ENCODE results near the gene TNFSF9.

Gene TNFSF9

DNA sequence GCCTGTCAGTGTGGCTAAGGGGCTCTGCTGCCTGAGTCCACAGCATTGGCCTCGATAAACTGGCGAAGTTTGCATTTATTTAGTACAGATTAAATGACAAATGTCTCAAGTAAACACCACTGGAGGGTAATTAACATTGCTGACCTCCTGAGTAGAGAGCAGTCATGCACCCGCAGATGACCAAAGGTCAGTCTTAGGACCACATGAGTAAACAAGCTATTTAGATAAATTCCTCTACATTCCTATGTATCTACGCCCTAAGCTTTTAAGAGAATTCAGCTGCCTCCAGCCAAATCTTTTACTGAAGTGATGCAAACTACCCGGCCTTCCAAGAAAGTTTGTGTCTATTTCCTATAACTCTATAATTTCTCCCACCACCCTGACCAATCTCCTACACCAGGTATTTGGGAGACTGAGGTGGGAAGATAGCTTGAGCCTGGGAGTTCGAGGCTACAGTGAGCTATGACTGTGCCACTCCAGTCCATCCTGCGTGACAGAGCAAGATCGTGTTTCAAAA is 37.2 kb downstream of the TNFSF9 start:
- H3K4me3 ChIP-seq (ENCODE audit: low read depth, low read length) = no peak overlapping the region
- TF ChIP-seq, protein P1, sequence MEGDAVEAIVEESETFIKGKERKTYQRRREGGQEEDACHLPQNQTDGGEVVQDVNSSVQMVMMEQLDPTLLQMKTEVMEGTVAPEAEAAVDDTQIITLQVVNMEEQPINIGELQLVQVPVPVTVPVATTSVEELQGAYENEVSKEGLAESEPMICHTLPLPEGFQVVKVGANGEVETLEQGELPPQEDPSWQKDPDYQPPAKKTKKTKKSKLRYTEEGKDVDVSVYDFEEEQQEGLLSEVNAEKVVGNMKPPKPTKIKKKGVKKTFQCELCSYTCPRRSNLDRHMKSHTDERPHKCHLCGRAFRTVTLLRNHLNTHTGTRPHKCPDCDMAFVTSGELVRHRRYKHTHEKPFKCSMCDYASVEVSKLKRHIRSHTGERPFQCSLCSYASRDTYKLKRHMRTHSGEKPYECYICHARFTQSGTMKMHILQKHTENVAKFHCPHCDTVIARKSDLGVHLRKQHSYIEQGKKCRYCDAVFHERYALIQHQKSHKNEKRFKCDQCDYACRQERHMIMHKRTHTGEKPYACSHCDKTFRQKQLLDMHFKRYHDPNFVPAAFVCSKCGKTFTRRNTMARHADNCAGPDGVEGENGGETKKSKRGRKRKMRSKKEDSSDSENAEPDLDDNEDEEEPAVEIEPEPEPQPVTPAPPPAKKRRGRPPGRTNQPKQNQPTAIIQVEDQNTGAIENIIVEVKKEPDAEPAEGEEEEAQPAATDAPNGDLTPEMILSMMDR (IDR thresholded peaks at IDR 0.05; ENCODE audit: low read depth, low read length) = no peak
- DNase-seq = no peak
- no peaks in the 10 kb centered on the region for H3K9me3 ChIP-seq
- no peaks in the 10 kb centered on the region for H3K36me3 ChIP-seq
- no peaks in the 10 kb centered on the region for H3K4me1 ChIP-seq
- no peaks in the 10 kb centered on the region for H3K27me3 ChIP-seq

DNA sequence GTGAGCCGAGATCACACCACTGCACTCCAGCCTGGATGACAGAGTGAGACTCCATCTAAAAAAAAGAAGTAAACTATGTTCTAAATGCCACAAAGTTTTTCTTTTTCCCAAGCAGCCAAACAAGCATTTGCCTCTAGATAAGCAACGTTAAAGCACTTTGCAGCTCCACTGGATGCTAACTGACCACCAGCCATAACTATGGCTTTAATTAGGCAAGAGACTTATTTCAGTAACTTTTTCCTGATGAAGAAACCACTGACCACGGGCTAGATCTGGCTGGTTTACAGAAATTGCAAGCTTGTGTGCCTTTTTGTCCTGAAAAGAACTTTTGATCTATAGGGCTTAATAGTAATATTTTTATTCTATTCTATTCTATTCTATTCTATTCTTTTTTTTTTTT is 38.0 kb downstream of the TNFSF9 start:
- TF ChIP-seq, protein P1 (IDR thresholded peaks at IDR 0.05; ENCODE audit: low read depth, low read length) = no peak
- H3K36me3 ChIP-seq = no peaks in the 10 kb centered on the region
- H3K4me1 ChIP-seq = no peaks in the 10 kb centered on the region
- no peaks in the 10 kb centered on the region for H3K27me3 ChIP-seq
- no peak for DNase-seq
- no peak overlapping the region for H3K4me3 ChIP-seq (ENCODE audit: low read depth, low read length)
- no peaks in the 10 kb centered on the region for H3K9me3 ChIP-seq

DNA sequence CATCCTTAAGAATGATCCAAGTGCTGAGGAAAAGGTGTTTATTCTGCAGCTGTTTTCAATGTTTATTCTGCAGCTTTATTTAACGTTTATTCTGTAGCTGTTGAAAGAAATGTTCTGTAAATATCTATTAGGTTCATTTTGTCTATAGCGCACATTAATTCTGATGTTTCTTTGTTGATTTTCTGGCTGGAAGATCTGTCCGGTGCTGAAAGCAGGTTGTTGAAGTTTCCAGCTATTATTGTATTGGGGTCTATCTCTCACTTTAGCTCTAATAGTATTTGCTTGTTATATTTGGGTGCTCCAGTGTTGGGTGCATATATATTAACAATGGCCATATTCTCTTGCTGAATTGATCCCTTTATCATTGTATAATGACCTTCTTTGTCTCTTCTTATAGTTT is 39.9 kb downstream of the TNFSF9 start:
- TF ChIP-seq, protein P1 (IDR thresholded peaks at IDR 0.05; ENCODE audit: low read depth, low read length) = no peak
- Histone ChIP-seq H3K9me3 (no peaks in the 10 kb centered on the region), H3K4me1 (no peaks in the 10 kb centered on the region), H3K4me3 (ENCODE audit: low read depth, low read length) (no peak overlapping the region), H3K27me3 (no peaks in the 10 kb centered on the region), H3K36me3 (no peaks in the 10 kb centered on the region)
- DNase-seq = no peak

DNA sequence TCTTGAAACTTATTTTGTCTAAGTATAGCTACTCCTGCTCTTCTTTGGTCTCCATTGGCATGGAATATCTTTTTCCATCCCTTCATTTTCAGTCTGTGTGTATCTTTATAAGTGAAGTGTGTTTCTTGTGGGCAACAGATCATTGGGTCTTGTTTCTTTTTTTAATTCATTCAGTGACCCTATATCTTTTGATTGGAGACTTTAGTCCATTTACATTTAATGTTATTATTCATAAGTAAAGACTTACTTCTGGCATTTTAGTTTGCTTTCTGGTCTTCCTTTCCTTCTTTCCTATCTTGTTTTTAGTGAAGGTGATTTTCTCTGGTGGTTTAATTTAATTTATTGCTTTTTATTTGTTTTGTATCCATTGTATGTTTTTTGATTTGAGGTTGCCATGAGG is 40.3 kb downstream of the TNFSF9 start:
- Histone ChIP-seq H3K27me3 (no peaks in the 10 kb centered on the region), H3K4me3 (ENCODE audit: low read depth, low read length) (no peak overlapping the region), H3K9me3 (no peaks in the 10 kb centered on the region), H3K4me1 (no peaks in the 10 kb centered on the region), H3K36me3 (no peaks in the 10 kb centered on the region)
- no peak for DNase-seq
- TF ChIP-seq, protein P1 (IDR thresholded peaks at IDR 0.05; ENCODE audit: low read depth, low read length) = no peak

DNA sequence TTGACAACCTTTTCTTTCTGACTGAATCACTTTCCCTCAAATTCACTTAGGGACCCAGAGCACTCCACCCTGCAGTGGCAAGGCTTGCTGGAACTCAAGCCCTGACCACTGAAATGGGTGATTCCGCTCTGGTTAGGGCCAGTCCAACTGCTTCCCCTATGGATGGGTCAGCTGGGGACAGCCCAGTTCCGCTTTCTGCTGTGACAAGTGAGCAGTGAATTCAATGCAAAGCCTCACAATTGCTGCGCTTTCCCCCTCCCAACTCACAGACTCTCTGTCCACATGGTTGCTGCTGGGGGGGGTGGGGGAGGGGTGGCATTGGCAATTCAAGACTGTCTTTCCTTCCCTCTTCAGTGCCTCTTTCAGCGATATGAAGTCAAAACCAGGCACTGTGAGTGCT is 41.4 kb downstream of the TNFSF9 start:
- no peak for DNase-seq
- TF ChIP-seq, protein P1 (IDR thresholded peaks at IDR 0.05; ENCODE audit: low read depth, low read length) = no peak
- Histone ChIP-seq H3K4me1 (no peaks in the 10 kb centered on the region), H3K36me3 (no peaks in the 10 kb centered on the region), H3K4me3 (ENCODE audit: low read depth, low read length) (no peak overlapping the region), H3K27me3 (no peaks in the 10 kb centered on the region), H3K9me3 (no peaks in the 10 kb centered on the region)

DNA sequence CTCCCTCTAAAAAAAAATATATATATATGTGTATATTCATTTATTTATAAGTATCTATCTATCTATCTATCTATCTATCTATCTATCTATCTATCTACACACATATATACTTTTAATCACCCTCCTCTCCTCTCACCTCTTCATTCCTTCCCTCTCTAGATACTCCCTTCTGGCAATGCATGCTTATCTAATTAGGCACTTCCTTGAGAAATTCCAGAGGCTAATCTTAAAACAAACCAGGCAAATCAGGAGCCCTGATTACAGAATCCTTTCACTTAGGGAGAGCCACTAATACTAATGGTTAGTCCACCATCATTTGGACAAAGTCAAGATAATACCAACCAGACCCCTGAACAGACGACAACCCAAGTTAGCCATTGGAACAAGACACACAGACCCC is 42.5 kb downstream of the TNFSF9 start:
- Histone ChIP-seq H3K4me3 (ENCODE audit: low read depth, low read length) (no peak overlapping the region), H3K27me3 (no peaks in the 10 kb centered on the region), H3K4me1 (no peaks in the 10 kb centered on the region), H3K36me3 (no peaks in the 10 kb centered on the region), H3K9me3 (no peaks in the 10 kb centered on the region)
- TF ChIP-seq, protein P1 (IDR thresholded peaks at IDR 0.05; ENCODE audit: low read depth, low read length) = no peak
- DNase-seq = no peak
